Endothelial cell of umbilical vein (primary cell): ENCODE data around the gene MAML3. TPM values are rescaled to one million over a fixed set of nuclear protein-coding genes. Genes with fewer than 3 reads are reported as not detected.

Source experiments
- BruUV-seq: library from RNA; stranded (reverse); fragments of 400-500 nt; replicated peaks from 2 replicates; lab custom pipeline; 2021; lab: Mats Ljungman, UMichigan
- CTCF ChIA-PET: fragments of 300-600, 350-600 bp; sonication (Branson Sonifier 250); formaldehyde crosslinking; loops from one replicate; lab custom pipeline; 2021; ENCODE audit warnings: antibody characterized with exemption, inconsistent platforms; lab: Charles Lee
- POLR2A ChIA-PET: fragments of 300-600, 350-600 bp; sonication (Branson Sonifier 250); formaldehyde crosslinking; loops from one replicate; lab custom pipeline; 2021; ENCODE audit warnings: antibody characterized with exemption, inconsistent platforms; lab: Charles Lee
- DNase-seq: peaks from one replicate; pipeline ENCODE4 v3.0.0-alpha.2; 2011; ENCODE audit warnings: low read depth, low spot score
- FAIRE-seq: peaks from 2 replicates; lab custom pipeline; 2011; peaks lifted over from hg19 to GRCh38; lab: Jason Lieb, UNC
- H2AFZ ChIP-seq: 2 replicates; pipeline ENCODE4 v1.6.0; 2012; ENCODE audit warnings: low read depth, low read length, control low read depth, inconsistent platforms
- H3K27ac ChIP-seq: 2 replicates; pipeline ENCODE4 v1.5.1; 2011; ENCODE audit warnings: low read depth, mild to moderate bottlenecking, control low read depth, low read length, moderate library complexity; ENCODE audit not compliant: insufficient read depth
- H3K27me3 ChIP-seq, 2 experiments: 2 replicates each; pipeline versions ENCODE4 v1.6.0 to v1.6.1; 2011; ENCODE audit warnings: low read length in 2 of 2, mixed read lengths in 1 of 2; ENCODE audit not compliant: control insufficient read depth in 2 of 2, insufficient read depth in 2 of 2
- H3K36me3 ChIP-seq, 2 experiments: 2 replicates in 1 of 2; 3 replicates in 1 of 2; pipeline ENCODE4 v1.5.1; 2011; ENCODE audit warnings: low read length in 2 of 2, mild to moderate bottlenecking in 1 of 2, moderate library complexity in 1 of 2; ENCODE audit not compliant: control insufficient read depth in 2 of 2, insufficient read depth in 2 of 2; ENCODE audit errors: extremely low read depth in 1 of 2
- H3K4me1 ChIP-seq: 3 replicates; pipeline ENCODE4 v1.5.1; 2011; ENCODE audit warnings: mild to moderate bottlenecking, low read length; ENCODE audit not compliant: control insufficient read depth, insufficient read depth; ENCODE audit errors: extremely low read depth
- H3K4me2 ChIP-seq: 2 replicates; pipeline ENCODE4 v1.6.1; 2011; ENCODE audit warnings: low read length, control low read depth, mixed read lengths; ENCODE audit not compliant: insufficient read depth
- H3K4me3 ChIP-seq, 3 experiments: fragments of 200-600 bp in 1 of 3; sonication (generic), shearing (Covaris generic) in 1 of 3; replicated peaks in 1 of 3; 2 replicates each; pipeline ENCODE4 v1.5.1; 2011 to 2016; ENCODE audit warnings: control low read depth in 3 of 3, low read length in 3 of 3, mild to moderate bottlenecking in 2 of 3, inconsistent platforms in 1 of 3, low read depth in 1 of 3, moderate library complexity in 1 of 3; ENCODE audit not compliant: insufficient read depth in 1 of 3
- H3K79me2 ChIP-seq: 2 replicates; pipeline ENCODE4 v1.6.0; 2012; ENCODE audit warnings: low read length, inconsistent platforms; ENCODE audit not compliant: control insufficient read depth, insufficient read depth
- H3K9ac ChIP-seq: replicated peaks from 2 replicates; pipeline ENCODE3; 2011; ENCODE audit warnings: low read length, control low read depth; ENCODE audit not compliant: insufficient read depth; ENCODE audit errors: extremely low read depth
- H3K9me1 ChIP-seq: replicated peaks from 3 replicates; pipeline ENCODE4 v1.6.0; 2011; ENCODE audit warnings: mild to moderate bottlenecking, low read length; ENCODE audit not compliant: control insufficient read depth, insufficient read depth; ENCODE audit errors: extremely low read depth
- H3K9me3 ChIP-seq: replicated peaks from 2 replicates; pipeline ENCODE4 v1.5.1; 2012; ENCODE audit warnings: low read length, inconsistent platforms; ENCODE audit not compliant: control insufficient read depth, insufficient read depth
- H4K20me1 ChIP-seq: replicated peaks from 2 replicates; pipeline ENCODE3; 2011; ENCODE audit warnings: mild to moderate bottlenecking, low read length; ENCODE audit not compliant: control insufficient read depth, insufficient read depth; ENCODE audit errors: extremely low read depth
- FOS ChIP-seq: IDR thresholded peaks from 2 replicates; pipeline ENCODE4 v1.6.1; 2011; ENCODE audit warnings: mild to moderate bottlenecking, low read length, moderate library complexity, borderline replicate concordance; ENCODE audit not compliant: insufficient read depth
- GATA2 ChIP-seq: IDR thresholded peaks from 2 replicates; pipeline ENCODE4 v1.7.0; 2011; ENCODE audit warnings: low read depth, mild to moderate bottlenecking, moderate library complexity, mixed read lengths, low read length; ENCODE audit not compliant: insufficient read length, insufficient read depth
- JUN ChIP-seq: IDR thresholded peaks from 2 replicates; pipeline ENCODE4 v1.6.1; 2011; ENCODE audit warnings: borderline replicate concordance, low read depth; ENCODE audit not compliant: insufficient read length, insufficient read depth
- MYC ChIP-seq: IDR thresholded peaks from one replicate; pipeline ENCODE4 v1.6.1; 2011; ENCODE audit warnings: mild to moderate bottlenecking, low read depth, low read length
- POLR2A ChIP-seq: IDR thresholded peaks from 2 replicates; pipeline ENCODE4 v1.6.1; 2012; ENCODE audit warnings: low read depth, mild to moderate bottlenecking, control low read depth, low read length
- POLR2AphosphoS5 ChIP-seq: IDR thresholded peaks from 2 replicates; pipeline ENCODE4 v1.6.1; 2012; ENCODE audit warnings: low read depth, mild to moderate bottlenecking, control low read depth, low read length, moderate library complexity; ENCODE audit not compliant: insufficient read depth
- dilution Hi-C: fragments of 300-500 bp; cut with MboI; formaldehyde crosslinking; loops from one replicate; pipeline ENCODE4 v1.15.0; 2019; ENCODE audit warnings: low sequenced_read_pairs; ENCODE audit not compliant: extremely low pct_ligation_motif_present
- intact Hi-C: fragments of 100-400 bp; cut with micrococcal nuclease; formaldehyde crosslinking; loops from one replicate; pipeline ENCODE4 v1.10.0; 2022
- polyA plus RNA-seq, 4 experiments: library from polyadenylated mRNA; depleted of rRNA in 3 of 4; stranded (reverse) in 3 of 4; unstranded in 1 of 4; fragments of >200 nt; gene quantifications; 2 replicates each; pipeline versions ENCODE4 v1.2.1 to v1.2.3, GENCODE V29; 2011 to 2012; ENCODE audit warnings: missing spikeins in 1 of 4
- total RNA-seq: library from RNA; stranded (reverse); gene quantifications from 2 replicates; pipeline ENCODE4 v1.2.3, GENCODE V29; 2021
- TF ChIP-seq, protein P1 (sequence below): IDR thresholded peaks from 2 replicates; pipeline ENCODE4 v1.6.1; 2011; ENCODE audit not compliant: insufficient read depth, insufficient read length

The MAML3 gene
- total and polyA plus RNA-seq, 2 donors (not counting 3 experiments of a cell fraction or from before 2014, with no cell fraction given), result 14.0 to 20.3 TPM

GRCh38 chr4:140049024-140049848 lies 104.7 kb downstream of the MAML3 start:
- Histone ChIP-seq H3K27ac (peak overlapping the region; percentile 80), H3K4me2 (peak overlapping the region; percentile 88), H3K4me1 (peaks cover 49% of the 10 kb centered on the region), H3K36me3 (no peaks in the 10 kb centered on the region), H3K9ac (peak overlapping the region; percentile 80), H3K9me3 (no peaks in the 10 kb centered on the region), H3K4me3 (peak overlapping the region; percentile 0 to 24 (median 5)), H3K9me1 (no peaks in the 10 kb centered on the region), H3K27me3 (no peaks in the 10 kb centered on the region), H3K79me2 (peaks cover 2% of the 10 kb centered on the region), H2AFZ (peak overlapping the region; percentile 54), H4K20me1 (no peaks in the 10 kb centered on the region)
- BruUV-seq, result TSS peak; percentile 82
- intact Hi-C loops (loop anchor here (1.0 to 5.0 kb wide), 4 partner anchors 12 to 157 kb away; no protein-coding TSS in a partner anchor), dilution Hi-C loops (no loop called here)
- POLR2A ChIA-PET, result interaction anchor here (0.9 kb wide), 1 partner anchor 12 kb away, joined by 3 read pairs; no protein-coding TSS in a partner anchor
- peak; percentile 85 for DNase-seq
- FAIRE-seq, result no peak
- CTCF ChIA-PET, result interaction anchor here (0.7 to 2.2 kb wide), 23 partner anchors 10 to 392 kb away, joined by 3 to 17 read pairs (median 5); no protein-coding TSS in a partner anchor
- TF ChIP-seq POLR2A (no peak), MYC (peak; percentile 14), GATA2 (peak; percentile 13), POLR2AphosphoS5 (no peak), JUN (no peak), FOS (no peak)
- TF ChIP-seq, protein P1, sequence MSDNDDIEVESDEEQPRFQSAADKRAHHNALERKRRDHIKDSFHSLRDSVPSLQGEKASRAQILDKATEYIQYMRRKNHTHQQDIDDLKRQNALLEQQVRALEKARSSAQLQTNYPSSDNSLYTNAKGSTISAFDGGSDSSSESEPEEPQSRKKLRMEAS, result no peak
